Liver (tissue), 9 donors: ENCODE results near the gene PACSIN2. TPM values are rescaled to one million over a fixed set of nuclear protein-coding genes. Genes with fewer than 3 reads are reported as not detected.

Experiments used
- DNase-seq: peaks from one replicate; pipeline ENCODE4 v3.0.0-alpha.2; 2017; ENCODE audit warnings: low spot score
- H3K27ac ChIP-seq, 2 donors: one replicate each; pipeline ENCODE4 v1.7.0; 2013; ENCODE audit warnings: inconsistent platforms in 2 of 2, low read length in 2 of 2, control low read depth in 1 of 2, low read depth in 1 of 2, mild to moderate bottlenecking in 1 of 2
- H3K27me3 ChIP-seq, 4 donors: one replicate each; pipeline versions ENCODE4 v1.6.1 to v1.7.0; 2013; ENCODE audit warnings: low read length in 3 of 4, inconsistent platforms in 1 of 4, mild to moderate bottlenecking in 1 of 4, moderate library complexity in 1 of 4; ENCODE audit not compliant: control insufficient read depth in 4 of 4, insufficient read depth in 4 of 4
- H3K36me3 ChIP-seq, 4 donors: one replicate each; pipeline versions ENCODE4 v1.6.1 to v1.7.0; 2013; ENCODE audit warnings: low read length in 3 of 4, mild to moderate bottlenecking in 3 of 4, low read depth in 1 of 4, moderate library complexity in 1 of 4; ENCODE audit not compliant: control insufficient read depth in 4 of 4, insufficient read depth in 3 of 4
- H3K4me1 ChIP-seq, 4 donors: one replicate each; pipeline versions ENCODE4 v1.6.1 to v1.7.0; 2013; ENCODE audit warnings: low read length in 3 of 4, mild to moderate bottlenecking in 3 of 4, moderate library complexity in 1 of 4; ENCODE audit not compliant: control insufficient read depth in 4 of 4, insufficient read depth in 4 of 4
- H3K4me3 ChIP-seq, 3 donors: one replicate each; pipeline versions ENCODE4 v1.6.1 to v1.7.0; 2013; ENCODE audit warnings: low read length in 3 of 3, control low read depth in 1 of 3, low read depth in 1 of 3, mild to moderate bottlenecking in 1 of 3
- H3K9ac ChIP-seq, 2 donors: one replicate each; pipeline ENCODE4 v1.7.0; 2013; ENCODE audit warnings: low read length in 2 of 2, mild to moderate bottlenecking in 2 of 2, moderate library complexity in 2 of 2, control low read depth in 1 of 2, low read depth in 1 of 2
- H3K9me3 ChIP-seq, 4 donors: one replicate each; pipeline versions ENCODE4 v1.6.1 to v1.7.0; 2013; ENCODE audit warnings: low read length in 3 of 4; ENCODE audit not compliant: control insufficient read depth in 4 of 4
- ATF3 ChIP-seq: IDR thresholded peaks from 2 replicates; pipeline ENCODE4 v1.6.1; 2016; ENCODE audit warnings: antibody characterized with exemption
- EGR1 ChIP-seq, 2 donors: IDR thresholded peaks; 2 replicates each; pipeline ENCODE4 v1.6.1; 2016 to 2018; ENCODE audit warnings: antibody characterized with exemption in 2 of 2, low read depth in 2 of 2
- FOXA1 ChIP-seq: IDR thresholded peaks from 2 replicates; pipeline ENCODE4 v1.6.1; 2016; ENCODE audit warnings: antibody characterized with exemption
- FOXA2 ChIP-seq: IDR thresholded peaks from 2 replicates; pipeline ENCODE4 v1.6.1; 2016; ENCODE audit warnings: antibody characterized with exemption
- GABPA ChIP-seq, 2 donors: IDR thresholded peaks in 1 of 2; conservative IDR thresholded peaks in 1 of 2; 2 replicates each; pipeline ENCODE4 v1.6.1; 2016; ENCODE audit warnings: antibody characterized with exemption in 2 of 2, mild to moderate bottlenecking in 1 of 2, moderate library complexity in 1 of 2
- HNF4A ChIP-seq, 2 donors: conservative IDR thresholded peaks; 2 replicates each; pipeline ENCODE4 v1.6.1; 2016; ENCODE audit warnings: antibody characterized with exemption in 2 of 2, mild to moderate bottlenecking in 2 of 2
- HNF4G ChIP-seq: IDR thresholded peaks from 2 replicates; pipeline ENCODE4 v1.6.1; 2016; ENCODE audit warnings: antibody characterized with exemption
- JUND ChIP-seq, 2 donors: IDR thresholded peaks; 2 replicates each; pipeline ENCODE4 v1.6.1; 2016; ENCODE audit warnings: antibody characterized with exemption in 2 of 2
- MAX ChIP-seq: IDR thresholded peaks from 2 replicates; pipeline ENCODE4 v1.6.1; 2016; ENCODE audit warnings: antibody characterized with exemption
- NR2F2 ChIP-seq: IDR thresholded peaks from 2 replicates; pipeline ENCODE4 v1.6.1; 2016; ENCODE audit warnings: antibody characterized with exemption
- RAD21 ChIP-seq, 2 donors: IDR thresholded peaks; 2 replicates each; pipeline ENCODE4 v1.6.1; 2016; ENCODE audit warnings: antibody characterized with exemption in 2 of 2, mild to moderate bottlenecking in 2 of 2
- REST ChIP-seq: IDR thresholded peaks from 2 replicates; pipeline ENCODE4 v1.6.1; 2016; ENCODE audit warnings: antibody characterized with exemption, mild to moderate bottlenecking
- RXRA ChIP-seq, 2 donors: IDR thresholded peaks; 2 replicates each; pipeline ENCODE4 v1.6.1; 2017 to 2018; ENCODE audit warnings: antibody characterized with exemption in 2 of 2, mild to moderate bottlenecking in 1 of 2
- SP1 ChIP-seq: IDR thresholded peaks from 2 replicates; pipeline ENCODE4 v1.6.1; 2018; ENCODE audit warnings: antibody characterized with exemption, mild to moderate bottlenecking
- TAF1 ChIP-seq: conservative IDR thresholded peaks from 2 replicates; pipeline ENCODE4 v1.6.1; 2016; ENCODE audit warnings: antibody characterized with exemption, mild to moderate bottlenecking
- YY1 ChIP-seq: IDR thresholded peaks from 2 replicates; pipeline ENCODE4 v1.6.1; 2016; ENCODE audit warnings: antibody characterized with exemption, mild to moderate bottlenecking
- ZBTB33 ChIP-seq: IDR thresholded peaks from 2 replicates; pipeline ENCODE4 v1.6.1; 2016; ENCODE audit warnings: antibody characterized with exemption
- WGBS: extraction: QIAGEN DNeasy Blood & Tissue Kit; methylation state at CpG from one replicate; pipeline ENCODE4 v1.1.7; 2013; 5-methylcytosine and 5-hydroxymethylcytosine counted together
- polyA plus RNA-seq, 2 donors: library from polyadenylated mRNA; stranded (reverse) in 1 of 2; unstranded in 1 of 2; fragments of 200-250 nt in 1 of 2; fragments of >200 nt in 1 of 2; fragmentation: Nextera tagmentation in 1 of 2; extraction: Ambion mirVana in 1 of 2; gene quantifications; one replicate each; pipeline versions ENCODE4 v1.2.1 to v1.2.3, GENCODE V29; 2013 to 2015
- total RNA-seq, 2 donors: library from RNA; depleted of rRNA; stranded (reverse); fragments of >200 nt; gene quantifications; one replicate each; pipeline ENCODE4 v1.2.3, GENCODE V29; 2014
- TF ChIP-seq, protein P1 (sequence below): fragments of 150-350 bp; IDR thresholded peaks from 2 replicates; pipeline ENCODE4 v1.5.1; 2017; ENCODE audit warnings: improper control_type of control experiment, low read depth, low read length; ENCODE audit not compliant: missing input control
- donor health status: healthy.
- donor health status: healthy.
- donor health status: healthy.
- donor health status: healthy.
- donor health status: healthy.

PACSIN2 gene
- total and polyA plus RNA-seq, 4 donors = 9.1 to 31.4 (median 17.0) TPM

DNA sequence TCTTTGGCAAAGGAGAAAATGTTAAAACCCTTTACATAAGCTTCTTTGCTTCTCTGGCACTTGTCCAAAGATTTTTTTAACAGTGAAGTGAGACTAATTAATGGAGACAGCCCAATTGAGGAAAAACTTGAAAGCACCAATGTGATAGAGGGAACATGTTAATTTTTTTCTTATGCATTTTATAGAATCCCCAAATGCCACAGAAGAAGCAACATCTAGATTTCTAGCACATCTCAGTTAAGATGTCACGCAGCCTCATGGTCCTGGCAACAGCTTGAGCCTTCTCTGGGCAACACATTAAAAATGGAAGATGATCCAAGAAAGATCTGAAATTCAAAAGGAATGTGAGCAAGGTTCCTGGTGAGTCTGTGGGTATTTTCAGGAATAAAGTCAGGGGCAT lies 48.5 kb downstream of the PACSIN2 start:
- Histone ChIP-seq H3K9ac (no peak overlapping the region), H3K9me3 (no peaks in the 10 kb centered on the region), H3K27ac (no peak overlapping the region), H3K36me3 (no peaks in the 10 kb centered on the region), H3K4me3 (no peak overlapping the region), H3K4me1 (peaks cover 3 to 14% (median 8%) of the 10 kb centered on the region in 4 donors), H3K27me3 (no peaks in the 10 kb centered on the region)
- no peak for DNase-seq
- no peak for TF ChIP-seq TAF1
- no peak for TF ChIP-seq HNF4A (conservative IDR thresholded peaks at IDR 0.05)
- TF ChIP-seq SP1 = no peak
- TF ChIP-seq, protein P1, sequence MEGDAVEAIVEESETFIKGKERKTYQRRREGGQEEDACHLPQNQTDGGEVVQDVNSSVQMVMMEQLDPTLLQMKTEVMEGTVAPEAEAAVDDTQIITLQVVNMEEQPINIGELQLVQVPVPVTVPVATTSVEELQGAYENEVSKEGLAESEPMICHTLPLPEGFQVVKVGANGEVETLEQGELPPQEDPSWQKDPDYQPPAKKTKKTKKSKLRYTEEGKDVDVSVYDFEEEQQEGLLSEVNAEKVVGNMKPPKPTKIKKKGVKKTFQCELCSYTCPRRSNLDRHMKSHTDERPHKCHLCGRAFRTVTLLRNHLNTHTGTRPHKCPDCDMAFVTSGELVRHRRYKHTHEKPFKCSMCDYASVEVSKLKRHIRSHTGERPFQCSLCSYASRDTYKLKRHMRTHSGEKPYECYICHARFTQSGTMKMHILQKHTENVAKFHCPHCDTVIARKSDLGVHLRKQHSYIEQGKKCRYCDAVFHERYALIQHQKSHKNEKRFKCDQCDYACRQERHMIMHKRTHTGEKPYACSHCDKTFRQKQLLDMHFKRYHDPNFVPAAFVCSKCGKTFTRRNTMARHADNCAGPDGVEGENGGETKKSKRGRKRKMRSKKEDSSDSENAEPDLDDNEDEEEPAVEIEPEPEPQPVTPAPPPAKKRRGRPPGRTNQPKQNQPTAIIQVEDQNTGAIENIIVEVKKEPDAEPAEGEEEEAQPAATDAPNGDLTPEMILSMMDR = no peak
- TF ChIP-seq FOXA2 = no peak
- no peak for TF ChIP-seq HNF4G
- no peak for TF ChIP-seq RXRA (IDR thresholded peaks at IDR 0.05)
- TF ChIP-seq REST = no peak
- TF ChIP-seq NR2F2 = no peak
- TF ChIP-seq JUND (IDR thresholded peaks at IDR 0.05) = no peak
- no peak for TF ChIP-seq EGR1 (IDR thresholded peaks at IDR 0.05; ENCODE audit: low read depth in 2 of 2)
- TF ChIP-seq FOXA1 = no peak
- TF ChIP-seq MAX = no peak
- no peak for TF ChIP-seq RAD21 (IDR thresholded peaks at IDR 0.05)
- no peak for TF ChIP-seq GABPA (IDR thresholded peaks at IDR 0.05 in 1 of 2, conservative IDR thresholded peaks at IDR 0.05 in 1 of 2)
- WGBS = 92% methylated on average over 1 of the region's 1 CpG

GRCh38 chr22:42964994-42965699 lies 49.8 kb downstream of the PACSIN2 start:
- WGBS = 79% methylated on average over 6 of the region's 6 CpGs
- TF ChIP-seq YY1 (no peak), ZBTB33 (no peak), HNF4G (no peak), ATF3 (no peak), JUND (IDR thresholded peaks at IDR 0.05) (no peak), FOXA2 (no peak), FOXA1 (no peak), HNF4A (conservative IDR thresholded peaks at IDR 0.05) (no peak), RAD21 (IDR thresholded peaks at IDR 0.05) (no peak), REST (no peak)
- TF ChIP-seq, protein P1 = no peak

More at GRCh38 chr22:42964994-42965699, 49.8 kb downstream of the PACSIN2 start:
- no peak overlapping the region for H3K27ac ChIP-seq
- no peaks in the 10 kb centered on the region for H3K27me3 ChIP-seq
- no peak for DNase-seq
- no peak overlapping the region for H3K9ac ChIP-seq
- peaks cover 9 to 25% (median 18%) of the 10 kb centered on the region in 4 donors for H3K4me1 ChIP-seq
- H3K36me3 ChIP-seq = no peaks in the 10 kb centered on the region
- H3K4me3 ChIP-seq = no peak overlapping the region
- H3K9me3 ChIP-seq = no peaks in the 10 kb centered on the region
